K562 (cell line): ENCODE measurements around the gene ZNF43. TPM values are rescaled to one million over a fixed set of nuclear protein-coding genes. Genes with fewer than 3 reads are reported as not detected.
A peak's percentile ranks its signal among the peaks of the same experiment; 100 is the strongest.

Source experiments
- AFF1 ChIP-seq, 2 experiments: fragments of 450-650 bp; IDR thresholded peaks; 2 replicates each; pipeline ENCODE4 v1.6.1; 2018; ENCODE audit warnings: mild to moderate bottlenecking in 2 of 2, low read depth in 1 of 2; ENCODE audit not compliant: partially characterized antibody in 2 of 2
- CREB3L1 ChIP-seq: fragments of 450-650 bp; IDR thresholded peaks from 2 replicates; pipeline ENCODE4 v1.6.1; 2014; ENCODE audit warnings: low read depth, mild to moderate bottlenecking, moderate library complexity, borderline replicate concordance
- DDX20 ChIP-seq: fragments of 450-650 bp; IDR thresholded peaks from 2 replicates; pipeline ENCODE4 v1.6.1; 2016; ENCODE audit warnings: missing genetic modification characterization, low read depth, mild to moderate bottlenecking, missing compliant biosample characterization, moderate library complexity
- DIDO1 ChIP-seq: fragments of 450-650 bp; IDR thresholded peaks from 2 replicates; pipeline ENCODE4 v1.6.1; 2016; ENCODE audit warnings: low read depth, missing biosample characterization, missing genetic modification characterization
- E2F3 ChIP-seq: fragments of 250-450 bp; sonication (Bioruptor Pico); IDR thresholded peaks from 2 replicates; pipeline ENCODE4 v1.4.0; 2020; ENCODE audit warnings: mild to moderate bottlenecking
- MAFK ChIP-seq: IDR thresholded peaks from 2 replicates; pipeline ENCODE4 v1.6.1; 2011; ENCODE audit warnings: low read length, improper control_type of control experiment
- MEF2A ChIP-seq: IDR thresholded peaks from 2 replicates; pipeline ENCODE4 v1.6.1; 2011; ENCODE audit warnings: low read depth, mild to moderate bottlenecking, low read length, moderate library complexity; ENCODE audit not compliant: control insufficient read depth
- MLLT1 ChIP-seq, 2 experiments: fragments of 450-650 bp; IDR thresholded peaks; 2 replicates each; pipeline ENCODE4 v1.6.1; 2016
- NBN ChIP-seq: fragments of 450-650 bp; IDR thresholded peaks from 2 replicates; pipeline ENCODE4 v1.6.1; 2016; ENCODE audit warnings: low read depth, mild to moderate bottlenecking
- NFIX ChIP-seq: fragments of 250-450 bp; sonication (Bioruptor Pico); IDR thresholded peaks from 2 replicates; pipeline ENCODE4 v1.4.0; 2020; ENCODE audit warnings: low read depth, mild to moderate bottlenecking, moderate library complexity
- NRF1 ChIP-seq, 2 experiments: fragments of 450-650 bp; IDR thresholded peaks in 1 of 2; conservative IDR thresholded peaks in 1 of 2; 2 replicates each; pipeline ENCODE4 v1.6.1; 2014; ENCODE audit warnings: mild to moderate bottlenecking in 2 of 2
- PATZ1 ChIP-seq: fragments of 250-450 bp; sonication (Bioruptor Pico); IDR thresholded peaks from 2 replicates; pipeline ENCODE4 v1.5.0; 2020; ENCODE audit warnings: mild to moderate bottlenecking, borderline replicate concordance
- PHB ChIP-seq: fragments of 250-450 bp; sonication (Bioruptor Pico); IDR thresholded peaks from 2 replicates; pipeline ENCODE4 v1.5.0; 2021
- RBM25 ChIP-seq: fragments of 200-400 bp; formaldehyde crosslinking; IDR thresholded peaks from 2 replicates; pipeline ENCODE4 v1.6.1; 2018; ENCODE audit warnings: low read length, low read depth, moderate library complexity; ENCODE audit not compliant: severe bottlenecking
- SNIP1 ChIP-seq: fragments of 450-650 bp; IDR thresholded peaks from 2 replicates; pipeline ENCODE4 v1.7.1; 2017; ENCODE audit warnings: low read depth, mild to moderate bottlenecking
- SUPT5H ChIP-seq: fragments of 450-650 bp; IDR thresholded peaks from 2 replicates; pipeline ENCODE4 v1.6.1; 2016
- TAF1 ChIP-seq: IDR thresholded peaks from 2 replicates; pipeline ENCODE4 v1.6.1; 2011; ENCODE audit warnings: mild to moderate bottlenecking, low read length, moderate library complexity; ENCODE audit not compliant: insufficient read depth, control insufficient read depth, severe bottlenecking; ENCODE audit errors: extremely low read depth
- TAF9B ChIP-seq: fragments of 450-650 bp; IDR thresholded peaks from 2 replicates; pipeline ENCODE4 v1.6.1; 2018; ENCODE audit warnings: mild to moderate bottlenecking; ENCODE audit not compliant: partially characterized antibody
- ZNF23 ChIP-seq: fragments of 250-450 bp; sonication (Bioruptor Pico); IDR thresholded peaks from 2 replicates; pipeline ENCODE4 v1.4.0; 2020; ENCODE audit warnings: mild to moderate bottlenecking
- ZNF79 ChIP-seq: fragments of 250-450 bp; sonication (Bioruptor Pico); IDR thresholded peaks from 2 replicates; pipeline ENCODE4 v1.4.0; 2020; ENCODE audit warnings: low read depth, mild to moderate bottlenecking, moderate library complexity
- polyA plus RNA-seq, 8 experiments: library from polyadenylated mRNA; depleted of rRNA in 4 of 8; stranded (reverse) in 5 of 8; unstranded in 3 of 8; fragments of >200 nt; fragmentation: Nextera tagmentation in 2 of 8; fragmentation: Illumina TruSeq in 1 of 8; extraction: Ambion mirVana in 2 of 8; extraction: Trizol in 1 of 8; gene quantifications; 2 replicates each; pipeline versions ENCODE4 v1.2.1 to v1.2.3, GENCODE V29; 2011 to 2014; ENCODE audit warnings: inconsistent platforms in 1 of 8, missing spikeins in 1 of 8
- total RNA-seq, 7 experiments: library from RNA; depleted of rRNA in 6 of 7; stranded (reverse); fragments of >200 nt in 6 of 7; fragmentation: Illumina TruSeq in 2 of 7; extraction: Trizol in 2 of 7; gene quantifications; 2 replicates each; pipeline versions ENCODE4 v1.2.1 to v1.2.3, GENCODE V29; 2011 to 2021; ENCODE audit warnings: low replicate concordance in 1 of 7

ZNF43 gene
- total and polyA plus RNA-seq, 9 of the 15 experiments (the other 6 are each of a cell fraction or from before 2014, with no cell fraction given), result 3.6 to 18.6 (median 9.2) TPM

GRCh38 chr19:21851596-21852345, 15.8 kb upstream of the ZNF43 start (continued):
- TF ChIP-seq AFF1 (IDR thresholded peaks at IDR 0.05; ENCODE audit: low read depth in 1 of 2, partially characterized antibody in 2 of 2), result no peak
- TF ChIP-seq NRF1 (conservative IDR thresholded peaks at IDR 0.05 in 1 of 2, IDR thresholded peaks at IDR 0.05 in 1 of 2), result peak; percentile 70 to 77
- no peak for TF ChIP-seq NFIX (CRISPR knock-in tag)
- peak; percentile 55 for TF ChIP-seq SUPT5H
- no peak for TF ChIP-seq NBN
- no peak for TF ChIP-seq ZNF23 (CRISPR knock-in tag)
- TF ChIP-seq TAF1, result peak; percentile 32
- TF ChIP-seq PATZ1 (CRISPR knock-in tag), result no peak
- TF ChIP-seq RBM25, result peak; percentile 77
- no peak for TF ChIP-seq ZNF79 (CRISPR knock-in tag)
- no peak for TF ChIP-seq TAF9B
- TF ChIP-seq E2F3 (CRISPR knock-in tag), result no peak
- no peak for TF ChIP-seq CREB3L1
- TF ChIP-seq DDX20 (tag), result no peak
- no peak for TF ChIP-seq PHB
- TF ChIP-seq SNIP1, result no peak
- no peak for TF ChIP-seq MEF2A
- TF ChIP-seq DIDO1 (tag), result no peak
- TF ChIP-seq MLLT1 (IDR thresholded peaks at IDR 0.05), result no peak
- TF ChIP-seq MAFK, result no peak
